WTC11 (cell line): Measurements from ENCODE around the gene CBY1. TPM values are rescaled to one million over a fixed set of nuclear protein-coding genes. Genes with fewer than 3 reads are reported as not detected.

Experiments
- ATAC-seq: fragments of 200-7000 bp; cut with Tn5 transposase; 2 replicates; pipeline ENCODE4 v1.10.0; 2021; ENCODE audit warnings: mild to moderate bottlenecking, moderate library complexity
- CTCF ChIA-PET: fragments of 300-600 bp; sonication (Branson Sonifier 250); formaldehyde crosslinking; loops from one replicate; lab custom pipeline; 2021; ENCODE audit warnings: antibody characterized with exemption; lab: Charles Lee
- POLR2A ChIA-PET: fragments of 350-600 bp; sonication (Branson Sonifier 250); formaldehyde crosslinking; loops from one replicate; lab custom pipeline; 2021; ENCODE audit warnings: antibody characterized with exemption; lab: Charles Lee
- DNase-seq: peaks from one replicate; pipeline ENCODE4 v3.0.0; 2021; ENCODE audit warnings: low spot score
- H3K27ac Mint-ChIP-seq: 2 replicates; pipeline ENCODE4 v1.8.0; 2021; ENCODE audit warnings: mixed read lengths
- H3K27me3 Mint-ChIP-seq: 2 replicates; pipeline ENCODE4 v1.8.0; 2021; ENCODE audit warnings: low read depth, mild to moderate bottlenecking, moderate library complexity, mixed read lengths
- H3K36me3 Mint-ChIP-seq: 2 replicates; pipeline ENCODE4 v1.8.0; 2021; ENCODE audit warnings: mixed read lengths
- H3K4me1 Mint-ChIP-seq: 2 replicates; pipeline ENCODE4 v1.8.0; 2022; ENCODE audit warnings: mixed read lengths
- H3K4me3 Mint-ChIP-seq: 2 replicates; pipeline ENCODE4 v1.8.0; 2021; ENCODE audit warnings: mild to moderate bottlenecking, moderate library complexity, mixed read lengths
- H3K9me3 Mint-ChIP-seq: 2 replicates; pipeline ENCODE4 v1.8.0; 2021; ENCODE audit warnings: mixed read lengths
- ATF3 ChIP-seq: sonication (generic); formaldehyde crosslinking; conservative IDR thresholded peaks from 2 replicates; pipeline ENCODE4 v1.8.1; 2022; ENCODE audit warnings: mild to moderate bottlenecking, missing genetic modification reagents
- E2F4 ChIP-seq: sonication (generic); formaldehyde crosslinking; IDR thresholded peaks from 2 replicates; pipeline ENCODE4 v1.8.1; 2022; ENCODE audit warnings: low read depth, mild to moderate bottlenecking, moderate library complexity, missing genetic modification reagents, borderline replicate concordance
- FOXP4 ChIP-seq: sonication (generic); formaldehyde crosslinking; IDR thresholded peaks from 2 replicates; pipeline ENCODE4 v1.8.0; 2022; ENCODE audit warnings: mild to moderate bottlenecking, missing genetic modification reagents
- IRF2 ChIP-seq: sonication (generic); formaldehyde crosslinking; IDR thresholded peaks from 2 replicates; pipeline ENCODE4 v1.8.0; 2022; ENCODE audit warnings: low read depth, missing genetic modification reagents, borderline replicate concordance
- MAX ChIP-seq: sonication (generic); formaldehyde crosslinking; IDR thresholded peaks from 2 replicates; pipeline ENCODE4 v1.8.0; 2022; ENCODE audit warnings: mild to moderate bottlenecking, missing genetic modification reagents
- NFATC4 ChIP-seq: fragments of 250-450 bp; sonication (Bioruptor Pico); IDR thresholded peaks from 2 replicates; pipeline ENCODE4 v1.9.0; 2021; ENCODE audit warnings: mild to moderate bottlenecking
- NFYB ChIP-seq: sonication (generic); formaldehyde crosslinking; conservative IDR thresholded peaks from 2 replicates; pipeline ENCODE4 v1.8.0; 2022; ENCODE audit warnings: low read depth, missing genetic modification reagents
- PRDM15 ChIP-seq: sonication (generic); formaldehyde crosslinking; IDR thresholded peaks from 2 replicates; pipeline ENCODE4 v1.8.0; 2022; ENCODE audit warnings: missing genetic modification reagents
- RORB ChIP-seq: fragments of 250-450 bp; sonication (Bioruptor Pico); IDR thresholded peaks from 2 replicates; pipeline ENCODE4 v1.9.0; 2021; ENCODE audit warnings: mild to moderate bottlenecking
- SP1 ChIP-seq: sonication (generic); formaldehyde crosslinking; conservative IDR thresholded peaks from 2 replicates; pipeline ENCODE4 v1.8.1; 2022; ENCODE audit warnings: missing genetic modification reagents
- ZNF281 ChIP-seq: sonication (generic); formaldehyde crosslinking; IDR thresholded peaks from 2 replicates; pipeline ENCODE4 v1.8.0; 2023; ENCODE audit warnings: mild to moderate bottlenecking, missing genetic modification reagents
- ZNF416 ChIP-seq: fragments of 250-450 bp; sonication (Bioruptor Pico); IDR thresholded peaks from 2 replicates; pipeline ENCODE4 v1.9.0; 2021; ENCODE audit warnings: mild to moderate bottlenecking, inconsistent platforms
- total RNA-seq: library from RNA; stranded (reverse); gene quantifications from 3 replicates; pipeline ENCODE4 v1.2.3, GENCODE V29; 2021
- TF ChIP-seq, protein P1 (sequence below): fragments of 250-450 bp; sonication (Bioruptor Pico); conservative IDR thresholded peaks from 2 replicates; pipeline ENCODE4 v1.9.0; 2021; ENCODE audit warnings: mild to moderate bottlenecking
- TF ChIP-seq, protein P2 (sequence below): sonication (generic); formaldehyde crosslinking; IDR thresholded peaks from 2 replicates; pipeline ENCODE4 v1.8.0; 2023; ENCODE audit warnings: missing genetic modification reagents, mild to moderate bottlenecking, borderline replicate concordance
- TF ChIP-seq, protein P3 (sequence below): sonication (generic); formaldehyde crosslinking; IDR thresholded peaks from 2 replicates; pipeline ENCODE4 v1.8.1; 2022; ENCODE audit warnings: missing genetic modification reagents, borderline replicate concordance

CBY1 gene
- total RNA-seq, 1 experiment from 2014 or later: 26.5 TPM

- ChIA-PET CTCF (interaction anchor here (0.6 to 1.5 kb wide), 7 partner anchors 19 to 608 kb away, joined by 3 to 10 read pairs (median 4); partner anchors contain the start of gene TOMM22), POLR2A (interaction anchor here (0.9 kb wide), 1 partner anchor 24 kb away, joined by 3 read pairs; the partner anchor contains the start of gene TOMM22)
- no peaks in the 10 kb centered on the region; the same call in 1 of the 2 replicates for H3K27me3 Mint-ChIP-seq
- H3K9me3 Mint-ChIP-seq: no peaks in the 10 kb centered on the region
- H3K4me3 Mint-ChIP-seq: peak within 1 kb of the TSS; percentile 91
- DNase-seq (peak; percentile 97), ATAC-seq (peak; percentile 91)
- peaks cover 3% of the 10 kb centered on the region; the same call in 1 of the 2 replicates for H3K36me3 Mint-ChIP-seq
- peaks cover 57% of the 10 kb centered on the region for H3K4me1 Mint-ChIP-seq
- peak within 1 kb of the TSS; percentile 100 for H3K27ac Mint-ChIP-seq
- no peak for TF ChIP-seq ATF3 (CRISPR knock-in tag)
- TF ChIP-seq, protein P1, sequence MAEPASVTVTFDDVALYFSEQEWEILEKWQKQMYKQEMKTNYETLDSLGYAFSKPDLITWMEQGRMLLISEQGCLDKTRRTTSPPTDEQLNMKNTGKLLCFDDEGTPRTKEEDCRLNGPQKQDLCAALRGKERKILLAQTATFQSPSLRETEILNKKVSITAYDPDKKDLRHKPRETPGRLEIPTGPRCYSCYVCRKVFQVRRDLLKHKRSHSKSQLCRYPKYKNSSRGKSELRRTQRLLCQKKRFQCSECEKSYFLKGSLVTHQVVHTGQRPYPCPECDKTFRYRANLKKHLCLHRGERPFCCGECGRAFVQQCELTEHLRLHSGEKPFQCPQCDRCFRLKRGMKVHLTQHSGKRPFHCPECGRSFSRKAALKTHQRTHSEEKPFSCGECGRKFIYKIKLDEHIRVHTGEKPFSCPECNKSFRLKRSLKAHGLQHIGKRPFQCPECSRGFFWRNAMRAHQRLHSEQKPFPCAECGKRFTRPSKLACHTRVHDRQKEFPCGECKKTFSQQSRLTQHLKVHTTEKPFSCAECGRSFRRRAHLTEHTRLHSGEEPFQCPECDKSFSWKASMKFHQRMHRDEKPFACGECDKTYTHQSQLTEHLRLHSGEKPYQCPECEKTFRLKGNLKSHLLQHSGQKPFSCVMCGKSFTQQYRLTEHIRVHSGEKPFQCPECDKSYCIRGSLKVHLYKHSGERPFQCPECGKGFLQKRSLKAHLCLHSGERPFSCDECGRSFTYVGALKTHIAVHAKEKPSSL (CRISPR knock-in tag): no peak
- peak; percentile 68 for TF ChIP-seq MAX (CRISPR knock-in tag)
- no peak for TF ChIP-seq RORB (CRISPR knock-in tag)
- no peak for TF ChIP-seq FOXP4 (CRISPR knock-in tag)
- no peak for TF ChIP-seq ZNF416
- peak; percentile 88 for TF ChIP-seq SP1
- TF ChIP-seq PRDM15 (CRISPR knock-in tag): no peak
- TF ChIP-seq ZNF281: no peak
- TF ChIP-seq, protein P2, sequence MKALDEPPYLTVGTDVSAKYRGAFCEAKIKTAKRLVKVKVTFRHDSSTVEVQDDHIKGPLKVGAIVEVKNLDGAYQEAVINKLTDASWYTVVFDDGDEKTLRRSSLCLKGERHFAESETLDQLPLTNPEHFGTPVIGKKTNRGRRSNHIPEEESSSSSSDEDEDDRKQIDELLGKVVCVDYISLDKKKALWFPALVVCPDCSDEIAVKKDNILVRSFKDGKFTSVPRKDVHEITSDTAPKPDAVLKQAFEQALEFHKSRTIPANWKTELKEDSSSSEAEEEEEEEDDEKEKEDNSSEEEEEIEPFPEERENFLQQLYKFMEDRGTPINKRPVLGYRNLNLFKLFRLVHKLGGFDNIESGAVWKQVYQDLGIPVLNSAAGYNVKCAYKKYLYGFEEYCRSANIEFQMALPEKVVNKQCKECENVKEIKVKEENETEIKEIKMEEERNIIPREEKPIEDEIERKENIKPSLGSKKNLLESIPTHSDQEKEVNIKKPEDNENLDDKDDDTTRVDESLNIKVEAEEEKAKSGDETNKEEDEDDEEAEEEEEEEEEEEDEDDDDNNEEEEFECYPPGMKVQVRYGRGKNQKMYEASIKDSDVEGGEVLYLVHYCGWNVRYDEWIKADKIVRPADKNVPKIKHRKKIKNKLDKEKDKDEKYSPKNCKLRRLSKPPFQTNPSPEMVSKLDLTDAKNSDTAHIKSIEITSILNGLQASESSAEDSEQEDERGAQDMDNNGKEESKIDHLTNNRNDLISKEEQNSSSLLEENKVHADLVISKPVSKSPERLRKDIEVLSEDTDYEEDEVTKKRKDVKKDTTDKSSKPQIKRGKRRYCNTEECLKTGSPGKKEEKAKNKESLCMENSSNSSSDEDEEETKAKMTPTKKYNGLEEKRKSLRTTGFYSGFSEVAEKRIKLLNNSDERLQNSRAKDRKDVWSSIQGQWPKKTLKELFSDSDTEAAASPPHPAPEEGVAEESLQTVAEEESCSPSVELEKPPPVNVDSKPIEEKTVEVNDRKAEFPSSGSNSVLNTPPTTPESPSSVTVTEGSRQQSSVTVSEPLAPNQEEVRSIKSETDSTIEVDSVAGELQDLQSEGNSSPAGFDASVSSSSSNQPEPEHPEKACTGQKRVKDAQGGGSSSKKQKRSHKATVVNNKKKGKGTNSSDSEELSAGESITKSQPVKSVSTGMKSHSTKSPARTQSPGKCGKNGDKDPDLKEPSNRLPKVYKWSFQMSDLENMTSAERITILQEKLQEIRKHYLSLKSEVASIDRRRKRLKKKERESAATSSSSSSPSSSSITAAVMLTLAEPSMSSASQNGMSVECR (CRISPR knock-in tag): no peak
- TF ChIP-seq, protein P3, sequence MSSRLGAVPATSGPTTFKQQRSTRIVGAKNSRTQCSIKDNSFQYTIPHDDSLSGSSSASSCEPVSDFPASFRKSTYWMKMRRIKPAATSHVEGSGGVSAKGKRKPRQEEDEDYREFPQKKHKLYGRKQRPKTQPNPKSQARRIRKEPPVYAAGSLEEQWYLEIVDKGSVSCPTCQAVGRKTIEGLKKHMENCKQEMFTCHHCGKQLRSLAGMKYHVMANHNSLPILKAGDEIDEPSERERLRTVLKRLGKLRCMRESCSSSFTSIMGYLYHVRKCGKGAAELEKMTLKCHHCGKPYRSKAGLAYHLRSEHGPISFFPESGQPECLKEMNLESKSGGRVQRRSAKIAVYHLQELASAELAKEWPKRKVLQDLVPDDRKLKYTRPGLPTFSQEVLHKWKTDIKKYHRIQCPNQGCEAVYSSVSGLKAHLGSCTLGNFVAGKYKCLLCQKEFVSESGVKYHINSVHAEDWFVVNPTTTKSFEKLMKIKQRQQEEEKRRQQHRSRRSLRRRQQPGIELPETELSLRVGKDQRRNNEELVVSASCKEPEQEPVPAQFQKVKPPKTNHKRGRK (CRISPR knock-in tag): no peak
- TF ChIP-seq NFATC4: no peak
- peak; percentile 93 for TF ChIP-seq NFYB
- TF ChIP-seq IRF2 (CRISPR knock-in tag): no peak
- TF ChIP-seq E2F4 (CRISPR knock-in tag): no peak
Measured at GRCh38 chr22:38705235-38706100, 49.0 kb downstream of the CBY1 start, which contains the start of gene GTPBP1. Gene GTPBP1, plus strand, starts transcription at chr22:38705944. Its CDS starts 12 bp downstream, at chr22:38705956.
